A673 (cell line): ENCODE results near the gene WFDC1.

Source experiments
- CTCF ChIP-seq: fragments of 300-800, 200-600 bp; sonication (generic); conservative IDR thresholded peaks from 2 replicates; pipeline ENCODE4 v1.5.1; 2017; ENCODE audit warnings: low read depth, mild to moderate bottlenecking, antibody characterized with exemption, low read length, moderate library complexity, mixed read lengths
- EZH2 ChIP-seq: fragments of 200-600 bp; sonication (generic); IDR thresholded peaks from 2 replicates; pipeline ENCODE4 v1.6.1; 2017; ENCODE audit warnings: borderline replicate concordance, low read depth, mild to moderate bottlenecking, mixed read lengths, antibody characterized with exemption, low read length; ENCODE audit not compliant: poor library complexity, severe bottlenecking

GRCh38 chr16:84361546-84361945 is 66.9 kb downstream of the WFDC1 start:
- no peak for TF ChIP-seq CTCF
- no peak for TF ChIP-seq EZH2
